Osteocyte (in vitro differentiated cells): Measurements from ENCODE around the gene DIAPH1. TPM values are rescaled to one million over a fixed set of nuclear protein-coding genes. Genes with fewer than 3 reads are reported as not detected.

Experiments
- DNase-seq: peaks from one replicate; pipeline ENCODE4 v3.0.0; 2021; ENCODE audit warnings: mixed read lengths; ENCODE audit not compliant: unreplicated experiment; ENCODE audit errors: extremely low spot score
- H3K27ac Mint-ChIP-seq: one replicate; pipeline ENCODE4 v1.8.0; 2021; ENCODE audit warnings: mild to moderate bottlenecking, mixed read lengths; ENCODE audit not compliant: unreplicated experiment
- H3K27me3 Mint-ChIP-seq: one replicate; pipeline ENCODE4 v1.8.0; 2021; ENCODE audit warnings: mixed read lengths; ENCODE audit not compliant: unreplicated experiment
- H3K36me3 Mint-ChIP-seq: one replicate; pipeline ENCODE4 v1.8.0; 2021; ENCODE audit warnings: mixed read lengths; ENCODE audit not compliant: unreplicated experiment
- H3K4me1 Mint-ChIP-seq: one replicate; pipeline ENCODE4 v1.8.0; 2021; ENCODE audit warnings: mixed read lengths; ENCODE audit not compliant: unreplicated experiment
- H3K4me3 Mint-ChIP-seq: one replicate; pipeline ENCODE4 v1.8.0; 2021; ENCODE audit warnings: mild to moderate bottlenecking, moderate library complexity, mixed read lengths; ENCODE audit not compliant: unreplicated experiment
- H3K9me3 Mint-ChIP-seq: one replicate; pipeline ENCODE4 v1.8.0; 2021; ENCODE audit warnings: mixed read lengths; ENCODE audit not compliant: unreplicated experiment
- CTCF ChIP-seq: fragments of 200-600 bp; sonication (generic); IDR thresholded peaks from 2 replicates; pipeline ENCODE4 v1.5.0; 2021; ENCODE audit warnings: antibody characterized with exemption, mild to moderate bottlenecking, moderate library complexity
- total RNA-seq: library from RNA; stranded (reverse); gene quantifications from 2 replicates; pipeline ENCODE4 v1.2.1, GENCODE V29; 2021

DIAPH1 gene
- total RNA-seq, 1 donor from 2014 or later: 50.9 TPM

GRCh38 chr5:141597814-141598213, 21.0 kb downstream of the DIAPH1 start:
- no peaks in the 10 kb centered on the region for H3K9me3 Mint-ChIP-seq
- H3K4me1 Mint-ChIP-seq: no peaks in the 10 kb centered on the region
- no peak overlapping the region for H3K27ac Mint-ChIP-seq

DNA sequence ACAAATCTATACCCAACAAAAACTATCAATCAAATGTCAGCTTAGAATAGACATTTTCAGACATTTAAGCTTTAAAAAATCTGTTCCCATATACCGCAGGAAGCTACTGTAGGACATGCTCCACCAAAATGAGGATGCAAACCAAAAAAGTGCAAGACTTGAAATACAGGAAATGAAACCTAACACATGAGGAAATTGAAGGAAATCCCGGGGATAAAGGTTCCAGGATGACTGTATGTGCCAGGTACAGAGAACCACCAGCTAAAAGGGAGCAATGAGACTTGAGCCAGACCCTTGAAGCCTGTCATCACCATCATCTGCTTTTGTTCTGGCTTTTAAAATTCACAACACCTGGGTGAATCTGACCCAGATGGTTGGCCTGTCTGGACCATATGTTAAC, 21.4 kb downstream of the DIAPH1 start:
- Mint-ChIP-seq H3K36me3 (no peaks in the 10 kb centered on the region), H3K27me3 (no peaks in the 10 kb centered on the region), H3K4me3 (no peak overlapping the region), H3K4me1 (no peaks in the 10 kb centered on the region), H3K27ac (no peak overlapping the region), H3K9me3 (no peaks in the 10 kb centered on the region)
- TF ChIP-seq CTCF: no peak
- DNase-seq: no peak

More at GRCh38 chr5:141597814-141598213, 21.0 kb downstream of the DIAPH1 start:
- TF ChIP-seq CTCF: no peak
- H3K4me3 Mint-ChIP-seq: no peak overlapping the region
- no peak for DNase-seq
- H3K36me3 Mint-ChIP-seq: no peaks in the 10 kb centered on the region
- no peaks in the 10 kb centered on the region for H3K27me3 Mint-ChIP-seq

DNA sequence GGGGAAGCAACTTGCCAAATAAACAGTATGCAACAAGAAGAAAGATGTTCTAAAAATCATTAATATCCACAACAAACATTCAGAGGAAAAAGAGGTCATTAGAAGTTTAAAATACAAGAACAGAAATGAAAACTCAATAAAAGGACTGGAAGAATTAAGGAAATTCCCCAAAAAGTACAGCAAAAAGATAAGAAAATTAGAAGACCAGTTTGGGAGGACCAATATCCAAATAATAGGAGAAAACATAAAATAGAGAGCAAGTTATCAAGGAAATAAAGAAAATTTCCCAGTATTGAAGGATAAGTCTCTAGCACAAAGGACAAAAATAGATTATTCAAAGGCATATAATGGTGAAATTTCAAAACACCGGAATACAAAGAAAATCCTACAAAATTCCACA, 21.9 kb downstream of the DIAPH1 start:
- H3K36me3 Mint-ChIP-seq: no peaks in the 10 kb centered on the region
- H3K4me1 Mint-ChIP-seq: peaks cover 2% of the 10 kb centered on the region
- H3K27me3 Mint-ChIP-seq: no peaks in the 10 kb centered on the region
- no peak overlapping the region for H3K27ac Mint-ChIP-seq
- H3K9me3 Mint-ChIP-seq: no peaks in the 10 kb centered on the region
- no peak overlapping the region for H3K4me3 Mint-ChIP-seq
- TF ChIP-seq CTCF: no peak
- no peak for DNase-seq

DNA sequence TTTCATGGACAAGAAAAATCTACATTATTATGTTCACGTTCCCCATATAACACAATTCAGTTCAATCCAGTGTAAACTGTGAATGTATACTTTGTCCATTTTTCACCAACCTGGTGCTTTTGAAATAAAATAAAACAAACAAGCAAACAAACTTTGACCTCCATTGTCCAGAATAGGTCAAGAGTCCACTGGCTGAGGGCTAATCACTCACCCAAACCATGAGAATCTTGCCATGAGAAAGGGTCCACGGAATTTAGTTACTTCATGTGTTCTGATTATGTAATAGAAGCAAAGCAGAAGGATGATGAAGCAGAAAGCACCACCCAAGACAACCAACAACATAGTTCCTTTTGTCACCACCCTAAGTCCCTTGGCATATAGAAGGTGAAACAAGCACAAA, 28.7 kb downstream of the DIAPH1 start:
- Mint-ChIP-seq H3K4me3 (no peak overlapping the region), H3K36me3 (peaks cover 2% of the 10 kb centered on the region), H3K4me1 (peaks cover 2% of the 10 kb centered on the region), H3K27ac (no peak overlapping the region), H3K27me3 (no peaks in the 10 kb centered on the region), H3K9me3 (no peaks in the 10 kb centered on the region)
- no peak for DNase-seq
- TF ChIP-seq CTCF: no peak

GRCh38 chr5:141586246-141586645, 32.6 kb downstream of the DIAPH1 start:
- Mint-ChIP-seq H3K9me3 (no peaks in the 10 kb centered on the region), H3K4me1 (no peaks in the 10 kb centered on the region), H3K36me3 (peaks cover 21% of the 10 kb centered on the region), H3K27ac (no peak overlapping the region), H3K4me3 (no peak overlapping the region), H3K27me3 (no peaks in the 10 kb centered on the region)
- TF ChIP-seq CTCF: no peak
- DNase-seq: no peak
